K562 (cell line): Measurements from ENCODE around the gene CEP350. TPM values are rescaled to one million over a fixed set of nuclear protein-coding genes. Genes with fewer than 3 reads are reported as not detected.

Experiments used
- BACH1 ChIP-seq: fragments of 200-800 bp; sonication (Bioruptor generic); IDR thresholded peaks from 2 replicates; pipeline ENCODE4 v1.6.1; 2016; ENCODE audit warnings: missing genetic modification characterization, missing compliant biosample characterization
- C11orf30 ChIP-seq: fragments of 450-650 bp; IDR thresholded peaks from 2 replicates; pipeline ENCODE4 v1.6.1; 2016; ENCODE audit warnings: low read depth, mild to moderate bottlenecking
- CAMTA2 ChIP-seq: fragments of 250-450 bp; sonication (Bioruptor Pico); conservative IDR thresholded peaks from 2 replicates; pipeline ENCODE4 v1.5.1; 2022
- CCNT2 ChIP-seq: IDR thresholded peaks from 2 replicates; pipeline ENCODE4 v1.6.1; 2011; ENCODE audit warnings: borderline replicate concordance, low read depth, mild to moderate bottlenecking, moderate library complexity, mixed read lengths, low read length; ENCODE audit not compliant: insufficient read length; ENCODE audit errors: extremely low read depth
- EWSR1 ChIP-seq: fragments of 450-650 bp; IDR thresholded peaks from 2 replicates; pipeline ENCODE4 v1.6.1; 2018; ENCODE audit warnings: borderline replicate concordance, mild to moderate bottlenecking, low read depth, moderate library complexity; ENCODE audit not compliant: partially characterized antibody
- FOSL1 ChIP-seq: fragments of 200-800 bp; sonication (Bioruptor generic); conservative IDR thresholded peaks from 2 replicates; pipeline ENCODE4 v1.6.1; 2016; ENCODE audit warnings: missing genetic modification characterization, missing compliant biosample characterization
- HOXB6 ChIP-seq: fragments of 250-450 bp; sonication (Bioruptor Pico); IDR thresholded peaks from 2 replicates; pipeline ENCODE4 v1.5.1; 2022; ENCODE audit warnings: mild to moderate bottlenecking, borderline replicate concordance
- NFE2L1 ChIP-seq: fragments of 450-650 bp; IDR thresholded peaks from 2 replicates; pipeline ENCODE4 v1.6.1; 2016; ENCODE audit warnings: missing genetic modification characterization, low read depth, mild to moderate bottlenecking, missing compliant biosample characterization, moderate library complexity, borderline replicate concordance
- OTX1 ChIP-seq: fragments of 450-650 bp; formaldehyde crosslinking; IDR thresholded peaks from 2 replicates; pipeline ENCODE4 v1.4.0; 2022; ENCODE audit warnings: mild to moderate bottlenecking
- RBM14 ChIP-seq: fragments of 200-400 bp; formaldehyde crosslinking; IDR thresholded peaks from 2 replicates; pipeline ENCODE4 v1.6.1; 2018; ENCODE audit warnings: low read depth, mild to moderate bottlenecking, low read length, moderate library complexity, borderline replicate concordance; ENCODE audit not compliant: insufficient read depth
- SIN3B ChIP-seq: fragments of 450-650 bp; IDR thresholded peaks from 2 replicates; pipeline ENCODE4 v1.6.1; 2017; ENCODE audit warnings: low read depth, mild to moderate bottlenecking, moderate library complexity
- TCF7L2 ChIP-seq: fragments of 150-350 bp; IDR thresholded peaks from 2 replicates; pipeline ENCODE4 v1.6.1; 2016; ENCODE audit warnings: low read depth, mild to moderate bottlenecking, low read length, moderate library complexity
- ZC3H4 ChIP-seq: sonication (generic); formaldehyde crosslinking; IDR thresholded peaks from 2 replicates; pipeline ENCODE4 v1.9.0; 2021; ENCODE audit warnings: missing genetic modification reagents, borderline replicate concordance
- ZFP36 ChIP-seq: fragments of 150-350 bp; IDR thresholded peaks from 2 replicates; pipeline ENCODE4 v1.6.1; 2018; ENCODE audit warnings: low read length, low read depth; ENCODE audit not compliant: partially characterized antibody
- ZNF140 ChIP-seq: fragments of 250-450 bp; sonication (Bioruptor Pico); IDR thresholded peaks from 2 replicates; pipeline ENCODE4 v1.8.0; 2021; ENCODE audit warnings: moderate library complexity, mild to moderate bottlenecking, inconsistent platforms
- ZNF212 ChIP-seq: fragments of 450-650 bp; formaldehyde crosslinking; IDR thresholded peaks from 2 replicates; pipeline ENCODE4 v1.4.0; 2020; ENCODE audit warnings: mild to moderate bottlenecking
- ZNF696 ChIP-seq: fragments of 250-450 bp; sonication (Bioruptor Pico); conservative IDR thresholded peaks from 2 replicates; pipeline ENCODE4 v1.4.0; 2020; ENCODE audit warnings: mild to moderate bottlenecking, moderate library complexity
- polyA plus RNA-seq, 8 experiments: library from polyadenylated mRNA; depleted of rRNA in 4 of 8; stranded (reverse) in 5 of 8; unstranded in 3 of 8; fragments of >200 nt; fragmentation: Nextera tagmentation in 2 of 8; fragmentation: Illumina TruSeq in 1 of 8; extraction: Ambion mirVana in 2 of 8; extraction: Trizol in 1 of 8; gene quantifications; 2 replicates each; pipeline versions ENCODE4 v1.2.1 to v1.2.3, GENCODE V29; 2011 to 2014; ENCODE audit warnings: inconsistent platforms in 1 of 8, missing spikeins in 1 of 8
- total RNA-seq, 7 experiments: library from RNA; depleted of rRNA in 6 of 7; stranded (reverse); fragments of >200 nt in 6 of 7; fragmentation: Illumina TruSeq in 2 of 7; extraction: Trizol in 2 of 7; gene quantifications; 2 replicates each; pipeline versions ENCODE4 v1.2.1 to v1.2.3, GENCODE V29; 2011 to 2021; ENCODE audit warnings: low replicate concordance in 1 of 7
- TF ChIP-seq, protein P1 (sequence below), 2 experiments: IDR thresholded peaks; 2 replicates each; pipeline ENCODE4 v1.6.1; 2011; ENCODE audit warnings: borderline replicate concordance in 1 of 2, control low read depth in 1 of 2, low read depth in 1 of 2, low read length in 1 of 2, mild to moderate bottlenecking in 1 of 2, mixed read lengths in 1 of 2, moderate library complexity in 1 of 2; ENCODE audit not compliant: insufficient read depth in 1 of 2, insufficient read length in 1 of 2, poor library complexity in 1 of 2, severe bottlenecking in 1 of 2; ENCODE audit errors: extremely low read depth in 1 of 2
- TF ChIP-seq, protein P2 (sequence below), 2 experiments: fragments of 450-650 bp in 1 of 2; sonication (generic) in 1 of 2; formaldehyde crosslinking in 1 of 2; IDR thresholded peaks in 1 of 2; conservative IDR thresholded peaks in 1 of 2; 2 replicates each; pipeline versions ENCODE4 v1.6.1 to v1.8.1; 2016 to 2023; ENCODE audit warnings: mild to moderate bottlenecking in 2 of 2, moderate library complexity in 2 of 2, inconsistent platforms in 1 of 2, missing genetic modification reagents in 1 of 2
- TF ChIP-seq, protein P3 (sequence below): fragments of 250-450 bp; sonication (Bioruptor Pico); IDR thresholded peaks from 2 replicates; pipeline ENCODE4 v1.4.0; 2020; ENCODE audit warnings: mild to moderate bottlenecking, moderate library complexity, borderline replicate concordance
- TF ChIP-seq, protein P4 (sequence below), 2 experiments: fragments of 200-800 bp in 1 of 2; sonication (Bioruptor generic) in 1 of 2; sonication (generic) in 1 of 2; formaldehyde crosslinking in 1 of 2; IDR thresholded peaks in 1 of 2; conservative IDR thresholded peaks in 1 of 2; 2 replicates each; pipeline versions ENCODE4 v1.5.0 to v1.6.1; 2016 to 2020; ENCODE audit warnings: missing compliant biosample characterization in 1 of 2, missing genetic modification characterization in 1 of 2, missing genetic modification reagents in 1 of 2

Gene CEP350
- total and polyA plus RNA-seq, 9 of the 15 experiments (the other 6 are each of a cell fraction or from before 2014, with no cell fraction given): 8.3 to 64.3 (median 28.0) TPM

DNA sequence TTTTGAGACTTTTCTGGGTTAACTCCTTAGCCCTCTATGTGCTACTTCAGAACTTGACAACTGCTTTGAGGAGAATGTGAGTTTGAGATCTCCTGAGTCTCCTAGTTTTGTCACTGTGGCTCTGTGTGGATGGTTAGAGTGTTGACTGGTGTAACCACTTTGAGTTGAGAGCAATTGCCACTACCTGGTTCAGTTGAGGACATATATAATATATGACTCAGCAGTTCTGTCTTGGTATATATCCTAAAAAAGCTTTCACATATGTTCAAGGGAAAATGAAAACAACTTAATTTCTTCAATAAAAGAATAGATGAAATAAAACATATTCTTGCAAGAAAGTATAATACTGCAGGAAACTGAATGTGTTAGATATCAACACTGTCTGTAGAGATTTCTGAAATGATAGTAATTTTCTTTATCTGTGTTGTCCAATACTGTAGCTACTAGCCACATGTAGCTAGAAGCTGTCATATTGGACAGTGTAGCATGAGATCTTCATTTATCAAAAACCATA is 103.3 kb downstream of the CEP350 start (continued):
- TF ChIP-seq C11orf30: peak; percentile 99
- TF ChIP-seq, protein P1, sequence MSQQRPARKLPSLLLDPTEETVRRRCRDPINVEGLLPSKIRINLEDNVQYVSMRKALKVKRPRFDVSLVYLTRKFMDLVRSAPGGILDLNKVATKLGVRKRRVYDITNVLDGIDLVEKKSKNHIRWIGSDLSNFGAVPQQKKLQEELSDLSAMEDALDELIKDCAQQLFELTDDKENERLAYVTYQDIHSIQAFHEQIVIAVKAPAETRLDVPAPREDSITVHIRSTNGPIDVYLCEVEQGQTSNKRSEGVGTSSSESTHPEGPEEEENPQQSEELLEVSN (IDR thresholded peaks at IDR 0.05; ENCODE audit: borderline replicate concordance in 1 of 2, extremely low read depth in 1 of 2, insufficient read depth in 1 of 2, insufficient read length in 1 of 2, low read depth in 1 of 2, low read length in 1 of 2, poor library complexity in 1 of 2, severe bottlenecking in 1 of 2): no peak
- TF ChIP-seq HOXB6 (CRISPR knock-in tag): no peak
- no peak for TF ChIP-seq SIN3B
- TF ChIP-seq CAMTA2: no peak
- TF ChIP-seq TCF7L2: no peak
- TF ChIP-seq OTX1 (CRISPR knock-in tag): no peak
- no peak for TF ChIP-seq ZNF212 (CRISPR knock-in tag)
- TF ChIP-seq ZNF696 (CRISPR knock-in tag): no peak
- TF ChIP-seq FOSL1: peak; percentile 42
- peak; percentile 99 for TF ChIP-seq NFE2L1 (tag)
- TF ChIP-seq, protein P2, sequence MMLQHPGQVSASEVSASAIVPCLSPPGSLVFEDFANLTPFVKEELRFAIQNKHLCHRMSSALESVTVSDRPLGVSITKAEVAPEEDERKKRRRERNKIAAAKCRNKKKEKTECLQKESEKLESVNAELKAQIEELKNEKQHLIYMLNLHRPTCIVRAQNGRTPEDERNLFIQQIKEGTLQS (IDR thresholded peaks at IDR 0.05): peak; percentile 58; the same call in 1 of the 2 replicates
- TF ChIP-seq, protein P2 (CRISPR knock-in tag; conservative IDR thresholded peaks at IDR 0.05): no peak
- TF ChIP-seq ZFP36: no peak
- TF ChIP-seq BACH1: peak; percentile 99
- no peak for TF ChIP-seq ZNF140 (CRISPR knock-in tag)
- TF ChIP-seq RBM14: no peak
- TF ChIP-seq, protein P3, sequence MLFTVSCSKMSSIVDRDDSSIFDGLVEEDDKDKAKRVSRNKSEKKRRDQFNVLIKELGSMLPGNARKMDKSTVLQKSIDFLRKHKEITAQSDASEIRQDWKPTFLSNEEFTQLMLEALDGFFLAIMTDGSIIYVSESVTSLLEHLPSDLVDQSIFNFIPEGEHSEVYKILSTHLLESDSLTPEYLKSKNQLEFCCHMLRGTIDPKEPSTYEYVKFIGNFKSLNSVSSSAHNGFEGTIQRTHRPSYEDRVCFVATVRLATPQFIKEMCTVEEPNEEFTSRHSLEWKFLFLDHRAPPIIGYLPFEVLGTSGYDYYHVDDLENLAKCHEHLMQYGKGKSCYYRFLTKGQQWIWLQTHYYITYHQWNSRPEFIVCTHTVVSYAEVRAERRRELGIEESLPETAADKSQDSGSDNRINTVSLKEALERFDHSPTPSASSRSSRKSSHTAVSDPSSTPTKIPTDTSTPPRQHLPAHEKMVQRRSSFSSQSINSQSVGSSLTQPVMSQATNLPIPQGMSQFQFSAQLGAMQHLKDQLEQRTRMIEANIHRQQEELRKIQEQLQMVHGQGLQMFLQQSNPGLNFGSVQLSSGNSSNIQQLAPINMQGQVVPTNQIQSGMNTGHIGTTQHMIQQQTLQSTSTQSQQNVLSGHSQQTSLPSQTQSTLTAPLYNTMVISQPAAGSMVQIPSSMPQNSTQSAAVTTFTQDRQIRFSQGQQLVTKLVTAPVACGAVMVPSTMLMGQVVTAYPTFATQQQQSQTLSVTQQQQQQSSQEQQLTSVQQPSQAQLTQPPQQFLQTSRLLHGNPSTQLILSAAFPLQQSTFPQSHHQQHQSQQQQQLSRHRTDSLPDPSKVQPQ: no peak
- no peak for TF ChIP-seq EWSR1
- TF ChIP-seq, protein P4, sequence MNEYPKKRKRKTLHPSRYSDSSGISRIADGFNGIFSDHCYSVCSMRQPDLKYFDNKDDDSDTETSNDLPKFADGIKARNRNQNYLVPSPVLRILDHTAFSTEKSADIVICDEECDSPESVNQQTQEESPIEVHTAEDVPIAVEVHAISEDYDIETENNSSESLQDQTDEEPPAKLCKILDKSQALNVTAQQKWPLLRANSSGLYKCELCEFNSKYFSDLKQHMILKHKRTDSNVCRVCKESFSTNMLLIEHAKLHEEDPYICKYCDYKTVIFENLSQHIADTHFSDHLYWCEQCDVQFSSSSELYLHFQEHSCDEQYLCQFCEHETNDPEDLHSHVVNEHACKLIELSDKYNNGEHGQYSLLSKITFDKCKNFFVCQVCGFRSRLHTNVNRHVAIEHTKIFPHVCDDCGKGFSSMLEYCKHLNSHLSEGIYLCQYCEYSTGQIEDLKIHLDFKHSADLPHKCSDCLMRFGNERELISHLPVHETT (CRISPR knock-in tag; conservative IDR thresholded peaks at IDR 0.05 in 1 of 2, IDR thresholded peaks at IDR 0.05 in 1 of 2): peak in 1 of 2 experiments; percentile 30; a peak in 1 of 4 replicates
- TF ChIP-seq CCNT2: no peak
- TF ChIP-seq ZC3H4 (CRISPR knock-in tag): no peak
